ENCODE results near the gene UNC119B.

UNC119B gene

DNA sequence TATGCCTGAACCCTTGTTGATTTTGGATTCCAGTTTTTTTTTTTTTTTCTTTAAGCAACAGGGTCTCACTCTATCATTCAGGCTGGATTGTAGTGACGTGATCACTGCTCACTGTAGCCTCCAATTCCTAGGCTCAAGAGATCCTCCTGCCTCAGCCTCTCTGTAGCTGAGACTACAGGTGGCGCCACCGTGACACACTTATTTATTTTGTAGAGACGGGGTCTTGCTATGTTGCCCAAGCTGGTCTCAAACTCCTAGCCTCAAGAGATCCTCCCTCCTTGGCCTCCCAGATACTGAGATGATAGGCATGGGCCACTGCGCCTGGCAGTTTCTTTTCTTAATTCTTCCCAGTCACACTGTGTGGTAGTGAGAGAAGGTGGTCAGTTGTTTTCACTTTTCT, 40.5 kb downstream of the UNC119B start:
- Histone ChIP-seq H3K4me3 (ENCODE audit: low read depth, low read length) (no peak overlapping the region), H3K9me3 (ENCODE audit: control insufficient read depth, insufficient read depth, low read length) (no peaks in the 10 kb centered on the region), H3K9ac (ENCODE audit: low read depth, low read length) (no peak overlapping the region), H3K27me3 (ENCODE audit: control insufficient read depth, insufficient read depth, low read length) (no peaks in the 10 kb centered on the region), H3K4me1 (ENCODE audit: control insufficient read depth, insufficient read depth, low read length) (no peaks in the 10 kb centered on the region), H3K36me3 (ENCODE audit: control insufficient read depth, insufficient read depth, low read length) (no peaks in the 10 kb centered on the region)

GRCh38 chr12:120751389-120751788, 41.1 kb downstream of the UNC119B start:
- no peaks in the 10 kb centered on the region for H3K36me3 ChIP-seq (ENCODE audit: control insufficient read depth, insufficient read depth, low read length)
- H3K9me3 ChIP-seq (ENCODE audit: control insufficient read depth, insufficient read depth, low read length) = no peaks in the 10 kb centered on the region
- H3K4me3 ChIP-seq (ENCODE audit: low read depth, low read length) = no peak overlapping the region
- no peaks in the 10 kb centered on the region for H3K4me1 ChIP-seq (ENCODE audit: control insufficient read depth, insufficient read depth, low read length)
- no peak overlapping the region for H3K9ac ChIP-seq (ENCODE audit: low read depth, low read length)
- H3K27me3 ChIP-seq (ENCODE audit: control insufficient read depth, insufficient read depth, low read length) = no peaks in the 10 kb centered on the region

GRCh38 chr12:120754792-120755191, 44.5 kb downstream of the UNC119B start:
- no peaks in the 10 kb centered on the region for H3K27me3 ChIP-seq (ENCODE audit: control insufficient read depth, insufficient read depth, low read length)
- no peak overlapping the region for H3K9ac ChIP-seq (ENCODE audit: low read depth, low read length)
- no peaks in the 10 kb centered on the region for H3K9me3 ChIP-seq (ENCODE audit: control insufficient read depth, insufficient read depth, low read length)
- no peaks in the 10 kb centered on the region for H3K36me3 ChIP-seq (ENCODE audit: control insufficient read depth, insufficient read depth, low read length)
- H3K4me1 ChIP-seq (ENCODE audit: control insufficient read depth, insufficient read depth, low read length) = no peaks in the 10 kb centered on the region
- no peak overlapping the region for H3K4me3 ChIP-seq (ENCODE audit: low read depth, low read length)

- Histone ChIP-seq H3K27me3 (ENCODE audit: control insufficient read depth, insufficient read depth, low read length) (no peaks in the 10 kb centered on the region), H3K4me3 (ENCODE audit: low read depth, low read length) (no peak overlapping the region), H3K36me3 (ENCODE audit: control insufficient read depth, insufficient read depth, low read length) (no peaks in the 10 kb centered on the region), H3K4me1 (ENCODE audit: control insufficient read depth, insufficient read depth, low read length) (no peaks in the 10 kb centered on the region), H3K9ac (ENCODE audit: low read depth, low read length) (no peak overlapping the region), H3K9me3 (ENCODE audit: control insufficient read depth, insufficient read depth, low read length) (no peaks in the 10 kb centered on the region)
Observed at GRCh38 chr12:120755269-120755668, 45.0 kb downstream of the UNC119B start.

- Histone ChIP-seq H3K27me3 (ENCODE audit: control insufficient read depth, insufficient read depth, low read length) (no peaks in the 10 kb centered on the region), H3K36me3 (ENCODE audit: control insufficient read depth, insufficient read depth, low read length) (peaks cover 4% of the 10 kb centered on the region), H3K9me3 (ENCODE audit: control insufficient read depth, insufficient read depth, low read length) (no peaks in the 10 kb centered on the region), H3K9ac (ENCODE audit: low read depth, low read length) (no peak overlapping the region), H3K4me1 (ENCODE audit: control insufficient read depth, insufficient read depth, low read length) (no peaks in the 10 kb centered on the region), H3K4me3 (ENCODE audit: low read depth, low read length) (no peak overlapping the region)
Observed at GRCh38 chr12:120757226-120757742, 47.0 kb downstream of the UNC119B start.

DNA sequence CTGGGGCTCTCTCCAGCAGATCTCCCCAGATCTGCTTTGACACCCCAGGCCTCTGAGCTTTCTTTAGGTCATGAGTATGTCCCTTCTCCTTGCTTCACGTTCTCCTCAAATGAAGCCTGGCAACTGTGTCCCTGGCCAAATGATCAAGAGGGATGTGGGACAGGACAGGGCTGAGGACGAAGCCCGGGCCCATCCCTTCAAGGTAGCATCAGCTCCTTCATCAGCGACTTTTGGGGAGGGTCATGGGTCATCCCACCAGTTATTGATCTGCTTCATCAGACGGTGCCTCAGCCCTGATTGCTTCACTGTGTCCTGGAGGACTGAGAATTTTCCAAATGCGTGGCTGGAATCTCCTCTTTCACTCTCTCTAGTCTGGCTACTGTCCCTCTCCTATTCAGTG, 47.7 kb downstream of the UNC119B start:
- H3K4me3 ChIP-seq (ENCODE audit: low read depth, low read length) = no peak overlapping the region
- H3K27me3 ChIP-seq (ENCODE audit: control insufficient read depth, insufficient read depth, low read length) = no peaks in the 10 kb centered on the region
- H3K36me3 ChIP-seq (ENCODE audit: control insufficient read depth, insufficient read depth, low read length) = peaks cover 4% of the 10 kb centered on the region
- H3K9me3 ChIP-seq (ENCODE audit: control insufficient read depth, insufficient read depth, low read length) = no peaks in the 10 kb centered on the region
- no peaks in the 10 kb centered on the region for H3K4me1 ChIP-seq (ENCODE audit: control insufficient read depth, insufficient read depth, low read length)
- H3K9ac ChIP-seq (ENCODE audit: low read depth, low read length) = no peak overlapping the region

- Histone ChIP-seq H3K36me3 (ENCODE audit: control insufficient read depth, insufficient read depth, low read length) (peaks cover 4% of the 10 kb centered on the region), H3K4me1 (ENCODE audit: control insufficient read depth, insufficient read depth, low read length) (no peaks in the 10 kb centered on the region), H3K27me3 (ENCODE audit: control insufficient read depth, insufficient read depth, low read length) (no peaks in the 10 kb centered on the region), H3K9me3 (ENCODE audit: control insufficient read depth, insufficient read depth, low read length) (no peaks in the 10 kb centered on the region), H3K9ac (ENCODE audit: low read depth, low read length) (no peak overlapping the region), H3K4me3 (ENCODE audit: low read depth, low read length) (no peak overlapping the region)
Observed at GRCh38 chr12:120758798-120759590, 48.7 kb downstream of the UNC119B start.

DNA sequence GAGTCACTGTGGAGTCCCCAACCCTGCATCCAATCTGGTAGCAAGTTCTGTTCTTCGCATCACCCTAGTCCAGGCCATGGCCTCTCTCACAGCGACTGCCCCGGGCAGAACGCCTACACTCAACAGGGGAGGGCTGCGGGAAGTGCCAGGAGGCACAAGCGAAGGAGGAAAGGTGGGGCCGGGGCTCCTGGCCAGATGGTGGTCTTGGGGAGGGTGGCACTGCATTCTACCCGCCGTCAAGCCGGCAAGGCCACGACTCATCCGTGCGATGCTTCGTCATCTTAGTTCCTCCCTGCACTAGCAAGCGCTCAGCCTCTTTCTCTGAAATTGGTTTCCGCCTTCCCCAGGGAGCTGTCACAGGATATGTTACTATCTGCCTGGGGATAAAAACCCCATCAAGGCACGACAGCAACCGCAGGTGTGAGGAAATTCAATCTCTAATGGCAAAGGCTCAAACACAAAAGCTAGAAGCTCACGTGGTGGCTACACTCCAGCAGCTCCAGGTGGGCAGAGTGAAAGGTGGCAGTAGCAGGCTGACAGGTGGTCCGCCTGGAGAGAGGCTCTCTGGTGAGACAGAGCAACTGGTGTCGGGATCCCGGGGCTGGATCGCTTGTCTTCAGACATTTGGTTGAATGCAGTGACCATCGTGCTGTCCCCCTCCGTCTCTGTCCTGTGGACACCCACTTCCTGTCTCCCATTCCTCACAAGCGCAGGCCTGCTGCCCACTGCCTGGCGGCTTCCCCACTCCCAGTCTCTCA, 49.5 kb downstream of the UNC119B start:
- H3K4me1 ChIP-seq (ENCODE audit: control insufficient read depth, insufficient read depth, low read length) = no peaks in the 10 kb centered on the region
- H3K4me3 ChIP-seq (ENCODE audit: low read depth, low read length) = no peak overlapping the region
- no peaks in the 10 kb centered on the region for H3K27me3 ChIP-seq (ENCODE audit: control insufficient read depth, insufficient read depth, low read length)
- no peak overlapping the region for H3K9ac ChIP-seq (ENCODE audit: low read depth, low read length)
- no peaks in the 10 kb centered on the region for H3K9me3 ChIP-seq (ENCODE audit: control insufficient read depth, insufficient read depth, low read length)
- H3K36me3 ChIP-seq (ENCODE audit: control insufficient read depth, insufficient read depth, low read length) = peaks cover 4% of the 10 kb centered on the region

DNA sequence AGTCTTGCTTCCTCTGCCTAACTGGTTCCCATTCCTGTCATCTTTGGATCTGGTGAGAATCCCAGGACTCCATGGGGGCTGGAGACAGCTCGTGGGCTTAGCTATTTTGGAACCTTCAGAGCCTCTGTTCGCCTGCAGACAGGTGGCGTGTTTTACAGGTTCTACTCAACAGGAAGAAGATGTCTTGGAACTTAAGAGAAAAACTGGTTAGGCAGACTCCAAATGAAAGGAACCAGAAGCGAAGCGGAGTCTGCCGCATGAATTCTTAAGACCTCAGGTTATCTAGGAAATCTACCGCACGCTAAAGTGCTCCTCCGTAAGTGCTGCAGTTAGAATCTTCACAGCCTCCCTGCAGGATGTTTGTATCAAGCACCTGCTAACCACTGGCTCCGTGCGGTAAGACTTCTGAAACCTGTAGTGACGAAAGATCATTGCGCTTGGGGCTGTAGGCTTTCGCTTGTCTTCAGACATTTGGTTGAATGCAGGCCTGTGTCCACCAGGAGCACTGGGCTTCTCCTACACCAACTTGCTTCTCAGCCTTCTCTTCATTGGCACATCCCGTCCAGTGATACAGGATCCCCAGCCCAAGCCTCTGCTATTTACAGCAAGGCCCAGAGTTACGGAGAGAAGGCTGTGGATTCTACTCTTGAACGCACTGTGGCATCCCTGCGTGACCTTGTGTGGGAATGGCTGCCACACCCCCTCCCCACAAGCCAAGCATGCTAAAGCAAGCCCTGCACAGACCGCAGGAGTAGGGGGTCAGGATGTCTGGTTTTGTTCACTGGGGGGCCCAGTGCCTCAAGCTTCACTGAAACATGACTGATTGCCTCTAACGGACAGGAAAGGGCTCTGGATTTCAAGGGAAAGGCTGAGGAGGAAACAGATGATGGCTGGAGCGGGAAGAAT, 50.3 kb downstream of the UNC119B start:
- peaks cover 4% of the 10 kb centered on the region for H3K36me3 ChIP-seq (ENCODE audit: control insufficient read depth, insufficient read depth, low read length)
- peak overlapping the region; percentile 17 for H3K9ac ChIP-seq (ENCODE audit: low read depth, low read length)
- H3K4me3 ChIP-seq (ENCODE audit: low read depth, low read length) = no peak overlapping the region
- H3K9me3 ChIP-seq (ENCODE audit: control insufficient read depth, insufficient read depth, low read length) = no peaks in the 10 kb centered on the region
- H3K27me3 ChIP-seq (ENCODE audit: control insufficient read depth, insufficient read depth, low read length) = no peaks in the 10 kb centered on the region
- no peaks in the 10 kb centered on the region for H3K4me1 ChIP-seq (ENCODE audit: control insufficient read depth, insufficient read depth, low read length)

- no peaks in the 10 kb centered on the region for H3K27me3 ChIP-seq (ENCODE audit: control insufficient read depth, insufficient read depth, low read length)
- H3K36me3 ChIP-seq (ENCODE audit: control insufficient read depth, insufficient read depth, low read length) = peaks cover 12% of the 10 kb centered on the region
Observed at GRCh38 chr12:120761519-120761934, 51.3 kb downstream of the UNC119B start.

GRCh38 chr12:120762086-120762485, 51.8 kb downstream of the UNC119B start:
- Histone ChIP-seq H3K9ac (ENCODE audit: low read depth, low read length) (no peak overlapping the region), H3K4me1 (ENCODE audit: control insufficient read depth, insufficient read depth, low read length) (no peaks in the 10 kb centered on the region), H3K36me3 (ENCODE audit: control insufficient read depth, insufficient read depth, low read length) (peaks cover 17% of the 10 kb centered on the region), H3K4me3 (ENCODE audit: low read depth, low read length) (no peak overlapping the region), H3K9me3 (ENCODE audit: control insufficient read depth, insufficient read depth, low read length) (no peaks in the 10 kb centered on the region), H3K27me3 (ENCODE audit: control insufficient read depth, insufficient read depth, low read length) (no peaks in the 10 kb centered on the region)

More at GRCh38 chr12:120761519-120761934, 51.3 kb downstream of the UNC119B start:
- Histone ChIP-seq H3K4me3 (ENCODE audit: low read depth, low read length) (no peak overlapping the region), H3K9me3 (ENCODE audit: control insufficient read depth, insufficient read depth, low read length) (no peaks in the 10 kb centered on the region), H3K9ac (ENCODE audit: low read depth, low read length) (no peak overlapping the region), H3K4me1 (ENCODE audit: control insufficient read depth, insufficient read depth, low read length) (no peaks in the 10 kb centered on the region)
